ENCODE results near the gene MAPKAPK3.

Gene MAPKAPK3

DNA sequence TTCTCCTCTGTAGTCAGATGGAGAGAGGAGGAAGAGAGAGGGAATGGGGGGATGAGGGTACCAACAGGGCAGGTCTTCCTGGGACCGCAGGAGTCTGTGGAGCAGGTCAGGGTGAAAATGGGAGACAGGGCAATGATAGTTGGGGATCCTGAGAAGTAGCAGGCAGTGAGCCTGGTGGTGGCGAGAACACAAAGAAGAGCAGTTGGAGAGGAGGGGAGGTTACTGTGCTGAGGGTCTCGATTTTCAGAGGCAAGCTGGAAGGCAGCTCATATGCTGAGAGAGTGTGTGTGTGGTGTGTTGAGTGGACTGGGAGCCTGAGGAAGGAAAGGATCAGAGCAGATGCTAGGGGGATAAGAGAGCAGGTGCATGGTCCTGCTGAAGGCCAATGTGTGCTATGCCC lies 55.7 kb downstream of the MAPKAPK3 start:
- no peak overlapping the region for H3K4me3 ChIP-seq (ENCODE audit: low read depth, low read length)
- DNase-seq (ENCODE audit: low read depth) = no peak
- TF ChIP-seq, protein P1, sequence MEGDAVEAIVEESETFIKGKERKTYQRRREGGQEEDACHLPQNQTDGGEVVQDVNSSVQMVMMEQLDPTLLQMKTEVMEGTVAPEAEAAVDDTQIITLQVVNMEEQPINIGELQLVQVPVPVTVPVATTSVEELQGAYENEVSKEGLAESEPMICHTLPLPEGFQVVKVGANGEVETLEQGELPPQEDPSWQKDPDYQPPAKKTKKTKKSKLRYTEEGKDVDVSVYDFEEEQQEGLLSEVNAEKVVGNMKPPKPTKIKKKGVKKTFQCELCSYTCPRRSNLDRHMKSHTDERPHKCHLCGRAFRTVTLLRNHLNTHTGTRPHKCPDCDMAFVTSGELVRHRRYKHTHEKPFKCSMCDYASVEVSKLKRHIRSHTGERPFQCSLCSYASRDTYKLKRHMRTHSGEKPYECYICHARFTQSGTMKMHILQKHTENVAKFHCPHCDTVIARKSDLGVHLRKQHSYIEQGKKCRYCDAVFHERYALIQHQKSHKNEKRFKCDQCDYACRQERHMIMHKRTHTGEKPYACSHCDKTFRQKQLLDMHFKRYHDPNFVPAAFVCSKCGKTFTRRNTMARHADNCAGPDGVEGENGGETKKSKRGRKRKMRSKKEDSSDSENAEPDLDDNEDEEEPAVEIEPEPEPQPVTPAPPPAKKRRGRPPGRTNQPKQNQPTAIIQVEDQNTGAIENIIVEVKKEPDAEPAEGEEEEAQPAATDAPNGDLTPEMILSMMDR (IDR thresholded peaks at IDR 0.05; ENCODE audit: control insufficient read depth, extremely low read depth, insufficient read depth) = no peak

- H3K4me3 ChIP-seq (ENCODE audit: low read depth, low read length) = no peak overlapping the region
- no peak for DNase-seq (ENCODE audit: low read depth)
Measured at GRCh38 chr3:50673931-50674330, 57.0 kb downstream of the MAPKAPK3 start.

DNA sequence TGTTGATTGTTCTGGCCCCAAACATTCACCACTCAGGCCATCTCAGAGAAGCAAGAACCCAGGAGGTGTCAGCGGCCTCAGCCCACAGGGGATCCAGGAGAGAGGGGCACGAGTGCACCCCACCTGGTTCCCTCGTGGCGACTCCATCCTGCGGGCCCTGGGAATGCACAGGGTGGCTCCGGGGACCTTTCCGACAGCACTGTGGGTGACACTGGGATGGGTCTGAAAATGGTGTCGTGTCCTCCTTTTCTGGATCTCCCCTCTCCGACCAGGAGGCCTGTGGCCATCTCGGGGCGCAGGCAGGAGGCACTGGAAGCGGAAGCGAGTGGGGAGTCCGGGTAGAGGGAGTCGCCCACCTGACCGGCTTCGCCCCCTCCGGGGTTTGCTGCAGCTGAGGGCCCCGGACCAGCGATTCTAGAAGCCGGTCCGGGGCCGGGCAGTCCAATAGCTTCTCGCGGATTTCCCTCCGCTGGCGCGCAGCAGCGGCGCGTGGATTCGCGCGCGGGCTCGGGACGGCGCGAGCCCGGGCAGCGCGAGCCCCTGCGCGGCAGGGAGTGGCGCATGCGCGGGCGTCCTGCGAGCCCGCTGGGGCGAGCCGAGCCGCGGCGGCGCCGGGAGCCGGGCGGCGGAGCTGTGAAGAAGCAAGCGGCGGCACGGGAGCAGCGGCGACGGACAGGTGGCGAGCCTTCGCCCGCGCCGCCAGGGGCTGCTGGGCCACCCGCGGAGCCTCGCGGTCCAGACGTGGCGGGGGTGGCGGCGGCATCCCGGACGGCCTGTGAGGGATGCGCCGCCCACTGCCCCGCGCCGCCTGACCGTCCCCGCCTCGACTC lies 57.6 kb downstream of the MAPKAPK3 start, which contains the start of gene DOCK3:
Gene DOCK3 (plus strand): TSS at position 579 of the 830 bp plus-strand sequence. CDS start 337 bp downstream, outside the sequence.
- peak within 1 kb of the TSS; percentile 43 for H3K4me3 ChIP-seq (ENCODE audit: low read depth, low read length)
- TF ChIP-seq, protein P1 (IDR thresholded peaks at IDR 0.05; ENCODE audit: control insufficient read depth, extremely low read depth, insufficient read depth) = 0 out of 2 replicates have a peak, but pooled peaks have one; percentile 5
- DNase-seq (ENCODE audit: low read depth) = no peak

More at GRCh38 chr3:50673931-50674330, 57.0 kb downstream of the MAPKAPK3 start:
- TF ChIP-seq, protein P1 (IDR thresholded peaks at IDR 0.05; ENCODE audit: control insufficient read depth, extremely low read depth, insufficient read depth) = no peak

- H3K4me3 ChIP-seq (ENCODE audit: low read depth, low read length) = peak overlapping the region; percentile 43
- TF ChIP-seq, protein P1 (IDR thresholded peaks at IDR 0.05; ENCODE audit: control insufficient read depth, extremely low read depth, insufficient read depth) = peak; percentile 68
- DNase-seq (ENCODE audit: low read depth) = no peak
Measured at GRCh38 chr3:50675179-50676030, 58.5 kb downstream of the MAPKAPK3 start.

- TF ChIP-seq, protein P1 (IDR thresholded peaks at IDR 0.05; ENCODE audit: control insufficient read depth, extremely low read depth, insufficient read depth) = no peak
- no peak for DNase-seq (ENCODE audit: low read depth)
- H3K4me3 ChIP-seq (ENCODE audit: low read depth, low read length) = no peak overlapping the region
Measured at GRCh38 chr3:50676031-50676705, 59.2 kb downstream of the MAPKAPK3 start.

DNA sequence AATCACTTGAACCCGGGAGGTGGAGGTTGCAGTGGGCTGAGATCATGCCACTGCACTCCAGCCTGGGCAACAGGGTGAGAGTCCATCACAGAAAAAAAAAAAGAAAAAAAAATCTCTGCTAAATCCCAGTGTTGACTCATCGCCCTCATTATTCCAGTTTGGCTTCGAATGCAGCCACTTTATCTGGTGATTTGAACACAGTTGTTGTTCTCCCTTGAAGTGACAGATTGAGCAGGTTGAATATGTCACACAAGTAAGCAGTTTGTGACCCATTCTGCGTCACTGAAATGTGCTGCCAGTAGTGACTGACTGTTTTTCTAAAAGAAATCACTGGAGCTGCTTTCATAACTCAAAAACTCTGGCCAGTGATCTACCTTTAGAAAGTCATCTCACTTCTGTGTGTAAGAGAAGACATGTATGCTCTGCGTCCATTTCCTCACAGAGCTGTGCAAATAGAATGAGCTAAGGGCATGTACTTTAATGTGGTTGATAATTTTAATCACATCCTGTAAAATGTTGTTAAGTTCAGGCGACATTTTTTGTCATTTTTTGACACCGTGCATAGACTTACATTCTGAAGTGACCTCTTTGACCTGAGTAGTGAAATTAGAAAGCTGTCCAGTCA lies 70.3 kb downstream of the MAPKAPK3 start:
- TF ChIP-seq, protein P1 (IDR thresholded peaks at IDR 0.05; ENCODE audit: control insufficient read depth, extremely low read depth, insufficient read depth) = no peak
- no peak for DNase-seq (ENCODE audit: low read depth)
- H3K4me3 ChIP-seq (ENCODE audit: low read depth, low read length) = no peak overlapping the region
